COLO668 (cell line): ENCODE data around the gene TDRD1.

Experiments used
- DNase-seq: peaks from one replicate; lab custom pipeline; 2025; ENCODE audit not compliant: unreplicated experiment; lab: John Stamatoyannopoulos, UW

Gene TDRD1

GRCh38 chr10:114265392-114266053 lies 86.4 kb downstream of the TDRD1 start:
- DNase-seq: no peak

- no peak for DNase-seq
These were observed 87.4 kb downstream of the TDRD1 start for GRCh38 chr10:114266521-114266920.

- no peak for DNase-seq
These were observed 92.1 kb downstream of the TDRD1 start for GRCh38 chr10:114271075-114271778.

GRCh38 chr10:114271779-114272167 lies 92.6 kb downstream of the TDRD1 start:
- DNase-seq: no peak

- no peak for DNase-seq
These were observed 93.5 kb downstream of the TDRD1 start for GRCh38 chr10:114272696-114273095.

DNA sequence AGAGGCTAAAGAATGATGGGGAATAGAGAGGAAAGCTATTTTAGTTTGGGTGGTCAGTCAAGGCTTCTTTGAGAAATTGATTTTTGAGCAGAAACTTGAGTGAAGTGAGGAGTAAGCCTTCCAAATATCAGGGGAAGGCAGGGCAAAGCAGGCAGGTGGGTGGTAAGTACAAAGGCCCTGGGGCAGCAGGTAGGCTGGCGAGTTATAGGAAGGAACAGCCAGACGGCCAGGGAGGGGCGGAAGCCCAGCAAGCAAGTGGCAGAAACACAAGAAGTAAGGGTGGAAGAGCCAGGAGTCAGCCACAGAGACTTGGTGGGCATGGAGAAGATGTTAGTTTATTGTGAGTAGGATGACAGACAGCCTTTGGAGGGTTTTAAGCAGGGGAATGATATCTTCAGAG lies 94.8 kb downstream of the TDRD1 start:
- no peak for DNase-seq

- DNase-seq: no peak
These were observed 95.7 kb downstream of the TDRD1 start for GRCh38 chr10:114274616-114275453.

GRCh38 chr10:114276066-114276465 lies 96.9 kb downstream of the TDRD1 start:
- no peak for DNase-seq

DNA sequence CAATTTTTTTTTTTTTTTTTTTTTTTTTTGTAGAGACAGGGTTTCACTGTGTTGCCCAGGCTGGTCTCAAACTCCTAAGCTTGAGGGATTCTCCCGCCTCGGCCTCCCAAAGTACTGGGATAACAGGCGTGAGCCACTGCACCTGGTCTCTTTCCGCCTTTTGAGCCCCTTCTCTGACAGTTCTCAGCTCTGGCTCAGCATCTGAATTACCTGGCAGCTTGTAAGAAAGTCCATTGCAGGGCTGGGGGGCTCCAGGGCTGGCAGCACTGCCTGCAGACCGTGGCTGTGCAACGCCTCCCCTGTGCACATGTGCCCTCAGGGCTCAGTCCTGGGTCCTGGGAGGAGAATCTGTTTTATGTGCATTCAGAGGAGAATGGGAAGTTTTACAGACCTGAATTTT lies 97.5 kb downstream of the TDRD1 start:
- DNase-seq: no peak

- no peak for DNase-seq
These were observed 99.2 kb downstream of the TDRD1 start for GRCh38 chr10:114278140-114278883.

GRCh38 chr10:114278884-114279191 lies 99.7 kb downstream of the TDRD1 start:
- DNase-seq: no peak

DNA sequence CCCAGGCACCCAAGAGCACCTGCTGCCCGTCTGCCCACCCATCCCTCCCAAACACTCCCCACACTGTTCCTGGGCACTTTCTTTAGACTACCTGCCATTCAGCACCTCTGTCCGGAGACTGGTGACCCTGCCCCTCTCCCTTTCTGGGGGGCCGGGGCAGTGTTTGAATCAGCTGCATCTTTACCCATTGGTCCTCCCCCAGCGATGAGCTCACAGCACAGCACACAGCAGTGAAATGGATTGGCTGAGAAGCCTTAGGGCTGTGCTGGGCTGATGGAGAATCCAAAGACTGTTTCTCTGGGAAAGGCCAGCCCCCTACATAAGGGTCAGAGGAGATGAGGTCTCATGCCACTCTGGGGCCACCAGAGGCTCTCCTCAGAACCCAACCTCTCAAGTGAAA lies 100.1 kb downstream of the TDRD1 start:
- DNase-seq: no peak

DNA sequence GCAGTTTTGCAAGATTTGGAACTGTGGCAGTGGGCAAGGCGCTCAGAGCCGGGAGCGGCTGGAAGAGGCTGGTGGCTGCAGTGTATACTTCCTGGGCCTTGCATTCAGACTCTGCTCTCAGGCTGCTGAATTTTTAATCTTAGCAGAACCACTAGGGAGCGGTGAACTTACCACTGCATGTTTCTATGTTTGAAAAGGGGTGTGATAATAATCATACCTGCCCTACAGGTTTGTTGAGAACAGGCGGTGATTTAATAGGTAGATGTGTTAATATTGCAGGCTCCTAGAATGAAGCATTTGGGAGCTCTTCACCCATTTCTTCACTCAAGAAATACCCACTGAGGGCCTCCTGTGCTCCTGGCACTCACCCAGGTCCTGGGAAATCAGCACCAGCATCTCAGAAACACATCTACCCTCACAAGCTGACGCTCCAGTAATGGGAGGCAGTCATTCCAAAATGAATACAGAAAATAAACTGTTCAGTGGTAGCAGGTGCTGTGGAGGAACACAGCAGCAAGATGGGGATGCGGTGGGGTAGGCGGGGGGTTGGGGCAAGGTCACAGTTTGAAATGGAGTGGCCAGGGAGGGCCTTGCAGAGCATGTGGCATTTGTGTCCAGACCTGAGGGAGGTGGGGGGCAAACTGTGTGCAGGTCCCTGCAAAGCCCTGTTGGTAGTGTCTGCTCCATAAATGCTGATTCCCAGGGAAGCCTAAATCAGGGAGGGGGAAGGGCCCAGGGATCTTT lies 100.9 kb downstream of the TDRD1 start:
- DNase-seq: no peak

DNA sequence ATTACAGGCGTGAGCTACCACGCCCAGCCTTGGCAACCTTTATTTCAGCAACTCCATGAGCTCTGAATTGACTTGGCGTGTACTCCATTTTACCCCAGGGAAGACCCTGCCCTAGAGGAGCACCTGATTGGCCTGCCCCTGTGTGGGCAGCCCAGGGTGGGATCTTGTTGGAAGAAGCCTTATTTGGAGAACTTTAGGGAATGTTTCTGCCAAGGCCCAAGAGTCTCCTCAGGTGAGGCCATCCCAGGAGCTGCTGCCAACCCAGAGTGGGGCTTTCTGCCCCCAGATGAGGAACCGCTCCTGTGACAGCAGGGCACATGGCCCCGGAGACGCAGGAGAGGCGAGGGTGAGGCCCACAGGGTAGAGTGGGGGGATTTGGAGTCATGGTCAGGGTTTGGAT lies 101.9 kb downstream of the TDRD1 start:
- DNase-seq: no peak

GRCh38 chr10:114281461-114281860 lies 102.3 kb downstream of the TDRD1 start:
- no peak for DNase-seq
